Hepatocyte (in vitro differentiated cells): ENCODE measurements around the gene CRY2.

Experiments used
- EZH2 ChIP-seq: fragments of 200-600 bp; sonication (generic); IDR thresholded peaks from 2 replicates; pipeline ENCODE4 v1.6.1; 2016; ENCODE audit warnings: antibody characterized with exemption, mild to moderate bottlenecking, borderline replicate concordance
- TF ChIP-seq, protein P1 (sequence below): fragments of 200-600 bp; sonication (generic); IDR thresholded peaks from 2 replicates; pipeline ENCODE4 v1.5.1; 2016; ENCODE audit warnings: antibody characterized with exemption, mild to moderate bottlenecking; ENCODE audit not compliant: poor library complexity

GRCh38 chr11:45906096-45906682 is 58.9 kb downstream of the CRY2 start:
- TF ChIP-seq, protein P1, sequence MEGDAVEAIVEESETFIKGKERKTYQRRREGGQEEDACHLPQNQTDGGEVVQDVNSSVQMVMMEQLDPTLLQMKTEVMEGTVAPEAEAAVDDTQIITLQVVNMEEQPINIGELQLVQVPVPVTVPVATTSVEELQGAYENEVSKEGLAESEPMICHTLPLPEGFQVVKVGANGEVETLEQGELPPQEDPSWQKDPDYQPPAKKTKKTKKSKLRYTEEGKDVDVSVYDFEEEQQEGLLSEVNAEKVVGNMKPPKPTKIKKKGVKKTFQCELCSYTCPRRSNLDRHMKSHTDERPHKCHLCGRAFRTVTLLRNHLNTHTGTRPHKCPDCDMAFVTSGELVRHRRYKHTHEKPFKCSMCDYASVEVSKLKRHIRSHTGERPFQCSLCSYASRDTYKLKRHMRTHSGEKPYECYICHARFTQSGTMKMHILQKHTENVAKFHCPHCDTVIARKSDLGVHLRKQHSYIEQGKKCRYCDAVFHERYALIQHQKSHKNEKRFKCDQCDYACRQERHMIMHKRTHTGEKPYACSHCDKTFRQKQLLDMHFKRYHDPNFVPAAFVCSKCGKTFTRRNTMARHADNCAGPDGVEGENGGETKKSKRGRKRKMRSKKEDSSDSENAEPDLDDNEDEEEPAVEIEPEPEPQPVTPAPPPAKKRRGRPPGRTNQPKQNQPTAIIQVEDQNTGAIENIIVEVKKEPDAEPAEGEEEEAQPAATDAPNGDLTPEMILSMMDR = no peak
- no peak for TF ChIP-seq EZH2
